Globus pallidus (tissue), 1 donor: ENCODE data around the gene NPEPPS.
"Not testable (repeated sequence)": the region's sequence is repeated elsewhere in the genome, so short reads cannot be mapped to it uniquely, and the experiment has no call there.

ENCODE experiments used
- DNase-seq: peaks from one replicate; pipeline ENCODE4 v3.0.0-alpha.2; 2015; ENCODE audit warnings: low spot score

Gene NPEPPS, protein sequence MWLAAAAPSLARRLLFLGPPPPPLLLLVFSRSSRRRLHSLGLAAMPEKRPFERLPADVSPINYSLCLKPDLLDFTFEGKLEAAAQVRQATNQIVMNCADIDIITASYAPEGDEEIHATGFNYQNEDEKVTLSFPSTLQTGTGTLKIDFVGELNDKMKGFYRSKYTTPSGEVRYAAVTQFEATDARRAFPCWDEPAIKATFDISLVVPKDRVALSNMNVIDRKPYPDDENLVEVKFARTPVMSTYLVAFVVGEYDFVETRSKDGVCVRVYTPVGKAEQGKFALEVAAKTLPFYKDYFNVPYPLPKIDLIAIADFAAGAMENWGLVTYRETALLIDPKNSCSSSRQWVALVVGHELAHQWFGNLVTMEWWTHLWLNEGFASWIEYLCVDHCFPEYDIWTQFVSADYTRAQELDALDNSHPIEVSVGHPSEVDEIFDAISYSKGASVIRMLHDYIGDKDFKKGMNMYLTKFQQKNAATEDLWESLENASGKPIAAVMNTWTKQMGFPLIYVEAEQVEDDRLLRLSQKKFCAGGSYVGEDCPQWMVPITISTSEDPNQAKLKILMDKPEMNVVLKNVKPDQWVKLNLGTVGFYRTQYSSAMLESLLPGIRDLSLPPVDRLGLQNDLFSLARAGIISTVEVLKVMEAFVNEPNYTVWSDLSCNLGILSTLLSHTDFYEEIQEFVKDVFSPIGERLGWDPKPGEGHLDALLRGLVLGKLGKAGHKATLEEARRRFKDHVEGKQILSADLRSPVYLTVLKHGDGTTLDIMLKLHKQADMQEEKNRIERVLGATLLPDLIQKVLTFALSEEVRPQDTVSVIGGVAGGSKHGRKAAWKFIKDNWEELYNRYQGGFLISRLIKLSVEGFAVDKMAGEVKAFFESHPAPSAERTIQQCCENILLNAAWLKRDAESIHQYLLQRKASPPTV

DNA sequence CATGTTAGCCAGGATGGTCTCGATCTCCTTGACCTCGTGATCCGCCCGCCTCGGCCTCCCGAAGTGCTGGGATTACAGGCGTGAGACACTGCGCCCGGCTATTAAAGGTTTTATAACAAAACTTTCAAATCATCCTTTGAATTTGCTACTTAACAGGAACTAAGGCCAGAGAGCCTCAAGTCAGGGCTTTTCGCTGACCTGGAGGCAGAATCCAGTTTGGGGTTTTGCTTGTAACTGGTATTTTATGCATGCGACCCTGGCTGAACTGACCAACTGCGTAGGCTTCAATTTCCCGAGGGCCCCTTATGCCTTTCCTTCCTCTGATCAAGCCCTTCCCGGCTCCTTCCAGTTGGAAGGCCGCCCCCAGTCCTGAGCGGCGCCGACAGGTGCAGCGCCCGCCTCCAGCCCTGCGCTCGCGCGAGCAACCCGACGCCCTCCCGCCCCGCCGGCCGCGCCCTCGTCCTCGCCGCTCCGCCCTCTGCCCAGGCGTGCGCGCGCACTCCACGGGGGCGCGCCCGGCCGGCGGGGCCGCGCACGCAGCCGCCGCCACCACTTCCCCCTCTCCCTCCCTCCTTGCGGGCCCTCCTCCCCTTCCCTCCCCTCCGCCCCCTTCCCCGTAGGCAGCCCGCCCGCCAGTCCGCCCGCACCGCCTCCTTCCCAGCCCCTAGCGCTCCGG, at the start of gene NPEPPS:
Gene NPEPPS, plus strand, starts transcription at position 552 of the 676 bp plus-strand sequence. CDS start 193 bp downstream, outside the sequence.
- DNase-seq: peak; percentile 84

DNA sequence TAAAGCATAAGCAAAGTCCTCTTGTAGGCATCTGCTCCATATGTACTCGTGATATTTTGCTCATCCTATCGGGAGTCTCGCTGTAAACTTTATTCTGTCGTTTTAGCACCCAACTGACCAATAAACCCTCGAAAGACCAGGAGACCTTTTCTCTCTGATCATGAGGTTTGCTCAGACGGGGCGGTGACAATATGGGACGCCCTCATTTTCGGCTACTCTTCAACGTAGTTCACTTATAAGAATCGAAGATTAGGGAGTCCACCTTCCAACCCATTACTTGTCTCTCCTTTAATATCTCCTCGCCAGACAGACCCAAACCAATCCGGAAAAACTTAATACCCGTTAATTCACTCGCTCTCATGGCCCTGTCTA, 39.1 kb upstream of the NPEPPS start:
- not testable (repeated sequence) for DNase-seq

DNA sequence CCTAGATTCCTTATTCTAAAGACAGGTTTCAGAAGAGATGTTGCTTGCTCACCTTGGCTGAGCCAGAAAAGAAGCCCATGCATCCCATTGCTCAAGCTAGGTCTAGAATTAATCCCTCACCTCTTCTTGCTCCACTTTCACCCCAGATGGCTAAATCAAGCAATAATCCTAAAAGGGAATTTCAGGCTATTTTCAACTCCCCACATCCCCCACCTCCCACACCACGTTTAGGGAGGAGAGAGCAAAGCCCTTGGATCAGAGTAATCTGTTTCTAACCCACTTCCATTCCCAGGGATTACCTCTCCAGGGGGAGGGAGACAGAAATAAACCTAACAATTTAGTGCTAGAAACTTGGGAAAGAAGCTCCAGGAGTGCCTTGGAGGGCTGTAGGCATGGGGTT, 31.8 kb upstream of the NPEPPS start:
- not testable (repeated sequence) for DNase-seq

DNA sequence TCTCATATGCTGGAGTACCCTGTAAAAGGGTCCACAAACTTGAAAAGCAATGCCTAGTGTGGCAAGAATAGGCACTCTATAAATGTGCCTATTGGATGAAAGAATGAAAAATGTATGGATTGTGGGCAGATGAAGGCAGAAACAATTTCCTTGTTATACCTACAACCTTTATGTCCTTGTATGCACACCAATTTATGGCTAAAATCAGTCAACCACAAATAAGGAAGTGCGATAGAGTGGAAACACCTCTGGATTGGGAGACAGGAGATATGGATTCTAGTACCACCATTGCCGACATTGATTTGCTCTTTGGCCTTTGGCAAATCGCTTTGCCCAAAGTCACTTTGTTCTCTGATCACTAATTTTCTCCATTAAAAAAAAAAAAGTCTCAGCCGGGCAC, 31.4 kb upstream of the NPEPPS start:
- not testable (repeated sequence) for DNase-seq

DNA sequence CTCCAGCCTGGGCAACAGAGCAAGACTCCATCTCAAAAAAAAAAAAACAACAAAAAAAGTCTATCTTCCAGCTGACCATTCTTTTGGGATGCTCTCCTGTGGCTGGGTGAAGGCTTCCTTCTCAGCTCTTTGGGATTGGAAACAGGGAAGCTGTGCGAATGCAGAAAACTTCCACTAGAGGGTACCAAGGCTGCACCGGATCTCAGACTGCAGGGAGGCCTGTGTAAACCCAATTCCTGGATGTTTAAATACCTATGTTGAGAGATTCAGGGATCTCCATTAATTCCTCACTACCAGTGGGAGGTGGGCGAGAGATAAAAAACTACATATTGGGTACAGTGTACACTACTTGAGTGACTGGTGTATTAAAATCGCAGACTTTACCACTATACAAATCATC, 30.3 kb upstream of the NPEPPS start:
- DNase-seq: peak; percentile 0

DNA sequence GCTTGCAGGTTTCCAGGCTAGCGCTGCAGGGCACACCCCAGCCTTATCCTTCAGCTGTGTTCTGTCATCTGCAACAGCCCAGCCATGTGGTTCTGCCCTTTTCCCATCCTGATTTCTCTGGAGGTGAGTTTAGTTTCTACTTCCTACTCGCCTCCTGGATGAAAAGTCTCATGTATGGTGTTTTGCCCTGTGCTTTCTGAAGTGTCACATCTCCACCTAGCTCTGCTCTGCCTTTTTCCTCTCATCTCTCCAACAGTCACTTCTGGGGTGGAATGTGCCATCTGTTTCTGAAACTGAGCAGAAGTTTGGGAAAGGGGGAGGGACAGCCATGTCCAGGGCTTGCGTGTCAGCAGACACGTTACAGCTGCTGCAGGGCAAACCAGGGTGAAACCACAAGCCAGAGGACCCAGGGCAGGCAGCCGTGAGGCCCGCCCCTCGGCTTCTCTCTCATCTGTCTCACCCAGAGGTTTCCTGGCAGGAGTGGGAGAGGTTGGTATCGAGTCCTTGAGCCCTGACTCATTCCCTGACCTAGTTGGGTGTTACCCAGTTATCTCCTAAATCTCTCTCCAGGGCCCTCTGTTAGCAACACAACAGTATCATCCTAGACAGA, 28.7 kb upstream of the NPEPPS start:
- not testable (repeated sequence) for DNase-seq

DNA sequence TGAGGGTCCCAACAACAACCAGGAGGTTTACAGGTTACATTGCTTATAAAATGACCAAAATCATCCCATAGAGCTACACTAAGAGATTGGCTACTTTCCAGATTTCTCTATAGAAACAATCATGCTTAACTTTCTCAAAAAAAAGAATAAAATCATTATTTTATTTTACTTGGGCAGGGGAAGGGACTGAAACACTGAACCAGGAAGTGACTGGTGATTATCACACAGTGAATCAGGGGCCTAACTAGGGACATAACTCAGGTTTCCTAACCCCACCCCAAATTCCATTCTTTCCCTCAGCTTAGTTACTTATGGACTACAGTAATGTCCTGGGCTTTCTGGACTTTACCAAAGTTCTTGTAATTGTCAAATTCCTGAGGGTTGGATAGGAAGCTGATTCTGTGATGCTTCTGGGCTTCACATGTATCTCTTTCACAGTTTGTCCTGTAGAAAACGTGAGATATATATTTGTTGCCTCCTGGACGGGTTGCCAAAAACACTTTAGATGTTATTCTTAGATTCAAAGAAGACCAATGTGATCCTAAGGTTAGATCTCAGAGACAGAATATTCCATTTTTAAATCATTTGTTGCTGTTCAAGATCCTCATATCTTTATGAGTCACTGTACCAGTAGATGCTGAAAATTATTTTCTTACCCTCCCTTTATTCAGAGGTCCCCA, 28.0 kb upstream of the NPEPPS start:
- DNase-seq: not testable (repeated sequence)

DNA sequence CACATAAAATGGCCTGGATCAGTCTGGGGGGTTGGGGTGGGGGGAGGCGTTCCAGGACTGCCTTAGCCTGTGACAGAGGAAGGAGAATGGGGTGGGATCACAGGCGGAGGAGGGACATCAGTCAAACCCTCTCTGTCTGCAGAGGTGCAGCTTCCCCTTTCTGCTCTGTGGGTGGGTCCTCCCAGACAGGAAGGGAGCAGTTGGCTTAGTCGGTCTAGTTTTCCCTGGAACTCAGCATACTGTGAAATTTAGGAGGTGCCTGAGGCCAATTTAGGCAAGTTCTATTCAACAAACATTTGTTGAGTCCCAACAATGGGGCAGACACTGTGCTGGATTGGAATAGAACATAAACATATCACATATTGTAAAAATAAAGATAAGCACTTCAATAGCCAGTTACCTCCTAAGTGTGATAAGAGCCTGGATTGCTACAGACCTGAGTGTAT, 19.2 kb upstream of the NPEPPS start:
- not testable (repeated sequence) for DNase-seq

DNA sequence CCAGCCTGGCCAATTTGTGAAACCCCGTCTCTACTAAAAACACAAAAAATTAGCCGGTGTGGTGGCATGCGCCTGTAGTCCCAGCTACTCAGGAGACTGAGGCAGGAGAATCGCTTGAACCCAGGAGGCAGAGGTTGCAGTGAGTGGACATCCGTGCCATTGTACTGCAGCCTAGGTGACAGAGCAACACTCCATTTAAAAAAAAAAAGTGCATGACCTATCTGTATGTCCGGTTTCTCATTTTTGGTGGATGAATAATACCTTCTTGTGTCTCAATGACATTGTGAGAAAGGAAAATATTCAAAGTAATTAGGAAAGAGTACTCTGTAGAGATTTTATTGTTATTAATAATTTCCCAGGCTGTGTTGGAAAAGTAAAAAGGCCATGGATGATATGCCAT, 17.6 kb upstream of the NPEPPS start:
- not testable (repeated sequence) for DNase-seq

DNA sequence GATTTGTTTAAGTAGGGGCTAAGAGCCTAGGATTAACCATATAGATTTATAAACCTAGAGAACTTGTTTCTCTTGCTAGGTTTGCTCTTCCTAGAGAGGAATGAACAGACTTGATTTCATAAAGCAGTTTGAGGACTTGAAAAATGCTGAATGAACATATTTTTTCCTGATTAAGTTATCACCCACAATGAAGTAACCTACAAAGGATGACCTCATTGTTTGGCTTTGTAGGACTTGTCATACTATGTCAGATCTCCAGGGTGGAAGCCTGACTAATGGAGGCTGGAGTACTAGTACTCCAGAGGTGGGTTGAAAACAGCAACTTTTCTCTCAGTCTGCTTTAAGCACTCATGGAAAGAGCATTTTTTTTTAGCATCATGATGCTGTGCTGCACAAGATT, 12.0 kb upstream of the NPEPPS start:
- DNase-seq: not testable (repeated sequence)

DNA sequence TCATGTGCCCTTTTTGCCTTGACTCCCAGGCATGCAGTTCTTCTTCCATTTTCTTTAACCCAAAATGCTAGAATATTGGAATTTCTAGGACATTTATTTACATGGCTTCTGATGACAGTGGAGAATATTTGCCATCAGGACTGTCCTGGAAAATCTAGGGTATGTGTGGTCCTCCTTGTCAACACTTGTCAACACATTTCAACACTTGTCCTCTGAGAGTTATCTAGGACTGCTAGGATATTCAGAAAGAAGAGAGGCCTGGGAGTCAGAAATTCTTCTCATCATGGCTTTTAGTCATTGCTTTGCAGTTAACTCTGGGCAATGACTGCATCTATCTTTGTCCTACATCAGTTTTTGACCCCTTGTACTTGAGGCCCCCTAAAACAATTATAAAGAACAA, 11.5 kb upstream of the NPEPPS start:
- not testable (repeated sequence) for DNase-seq

DNA sequence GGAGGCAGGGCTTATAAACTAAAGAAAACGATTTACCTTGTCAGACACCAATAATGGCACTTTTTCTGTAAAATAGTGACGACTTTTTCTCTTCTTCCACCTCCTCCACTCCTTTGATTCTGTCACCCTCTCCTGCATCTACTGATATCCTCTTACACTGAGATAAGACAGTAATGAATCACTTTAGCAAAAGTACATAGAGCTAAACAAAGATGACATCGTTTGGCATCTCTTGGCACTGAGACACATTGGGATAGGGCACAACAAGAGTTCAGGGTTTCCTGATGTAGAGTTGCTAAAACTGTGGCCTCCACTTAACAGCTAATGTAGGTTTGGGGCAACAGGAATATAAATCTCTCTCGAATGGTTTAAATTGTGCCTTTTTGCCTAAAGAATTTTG, 10.6 kb upstream of the NPEPPS start:
- not testable (repeated sequence) for DNase-seq

DNA sequence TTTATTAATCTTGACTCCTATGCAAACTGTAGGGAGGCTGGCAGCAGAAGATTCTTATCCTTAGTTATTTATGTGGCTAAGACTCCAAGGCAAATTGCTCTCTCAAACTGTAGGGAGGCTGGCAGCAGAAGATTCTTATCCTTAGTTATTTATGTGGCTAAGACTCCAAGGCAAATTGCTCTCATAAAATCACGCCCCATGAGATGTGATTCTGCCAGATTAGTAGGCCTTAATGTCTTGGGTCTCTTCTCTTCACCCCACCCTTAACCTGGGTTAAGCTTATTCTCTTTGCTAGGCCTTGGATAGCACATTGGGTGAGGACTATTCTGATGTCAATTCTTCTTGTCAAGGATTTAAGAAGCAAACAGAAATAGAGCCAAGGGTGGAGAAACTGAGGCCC, 9.5 kb upstream of the NPEPPS start:
- not testable (repeated sequence) for DNase-seq

DNA sequence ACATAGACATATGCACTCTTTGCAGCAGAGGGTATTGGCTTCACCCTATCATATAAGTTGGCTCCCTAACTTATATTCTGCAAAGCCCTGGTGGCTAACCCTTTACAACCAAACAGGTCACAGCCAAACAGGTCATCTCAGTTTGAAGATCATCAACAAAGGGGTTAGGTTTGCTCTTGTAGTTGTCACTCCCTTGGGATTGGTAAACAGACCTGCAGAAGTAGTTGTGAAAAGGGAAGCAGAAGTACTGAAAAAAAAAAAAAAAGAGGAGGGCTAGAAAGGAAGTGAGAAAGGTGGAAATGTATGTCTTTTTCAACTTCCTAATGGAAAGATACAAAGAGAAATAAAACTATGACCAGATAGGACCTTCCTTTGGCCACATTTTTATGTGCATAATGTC, 8.6 kb upstream of the NPEPPS start:
- DNase-seq: not testable (repeated sequence)

DNA sequence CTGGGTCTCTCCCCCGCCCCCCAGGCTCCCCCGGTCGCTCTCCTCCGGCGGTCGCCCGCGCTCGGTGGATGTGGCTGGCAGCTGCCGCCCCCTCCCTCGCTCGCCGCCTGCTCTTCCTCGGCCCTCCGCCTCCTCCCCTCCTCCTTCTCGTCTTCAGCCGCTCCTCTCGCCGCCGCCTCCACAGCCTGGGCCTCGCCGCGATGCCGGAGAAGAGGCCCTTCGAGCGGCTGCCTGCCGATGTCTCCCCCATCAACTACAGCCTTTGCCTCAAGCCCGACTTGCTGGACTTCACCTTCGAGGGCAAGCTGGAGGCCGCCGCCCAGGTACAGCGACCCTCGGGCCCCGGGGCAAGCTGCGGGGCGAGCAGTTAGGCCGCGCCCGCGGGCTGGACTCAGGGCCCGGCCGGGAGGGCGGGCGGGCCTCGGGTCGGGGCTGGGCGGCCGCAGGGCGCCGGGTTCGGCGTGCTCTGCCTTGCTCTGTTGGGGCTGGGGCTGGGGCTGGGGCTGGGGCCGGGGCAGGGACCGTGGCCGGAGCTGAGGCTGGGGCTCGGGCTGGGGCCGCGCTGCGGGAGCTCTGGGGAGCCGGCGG, 419 bp downstream of the NPEPPS start:
- not testable (repeated sequence) for DNase-seq

DNA sequence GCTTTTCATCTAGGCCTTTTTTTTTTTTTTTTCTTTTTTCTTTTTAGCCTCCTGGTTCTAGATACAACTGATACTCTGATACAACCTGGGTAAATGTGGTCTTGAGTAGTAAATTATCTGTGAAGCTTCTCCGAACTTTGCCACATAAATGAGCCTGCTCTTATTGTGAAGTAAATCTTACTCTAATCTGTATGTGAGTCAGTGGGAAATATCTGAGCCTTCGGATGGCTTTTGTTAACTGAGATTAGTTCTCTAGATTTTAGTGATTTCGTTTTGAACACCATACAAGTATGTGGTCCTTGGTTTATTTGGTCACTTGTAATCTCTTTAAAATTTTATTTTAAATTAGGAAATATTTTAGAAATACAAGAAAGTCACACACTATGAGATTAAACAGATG, 8.2 kb downstream of the NPEPPS start:
- DNase-seq: not testable (repeated sequence)

DNA sequence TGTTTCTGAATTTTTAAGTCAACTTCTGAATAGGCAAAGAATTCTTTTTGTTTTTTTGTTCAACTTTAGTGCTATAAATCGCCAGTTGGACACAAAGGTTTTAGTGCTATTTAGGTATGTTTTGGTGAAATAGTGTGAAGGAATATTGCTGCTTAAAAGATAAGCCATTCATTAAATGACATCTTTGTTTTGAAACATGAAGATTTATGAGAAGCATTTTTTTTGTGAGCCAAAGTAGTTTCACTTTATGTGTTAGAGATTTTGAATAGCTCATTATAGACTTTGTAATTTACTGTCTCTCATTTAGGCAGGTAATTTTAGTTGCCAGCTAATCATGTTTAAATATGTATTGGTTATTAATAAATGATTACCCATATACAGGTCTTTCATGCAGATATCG, 10.8 kb downstream of the NPEPPS start:
- not testable (repeated sequence) for DNase-seq

DNA sequence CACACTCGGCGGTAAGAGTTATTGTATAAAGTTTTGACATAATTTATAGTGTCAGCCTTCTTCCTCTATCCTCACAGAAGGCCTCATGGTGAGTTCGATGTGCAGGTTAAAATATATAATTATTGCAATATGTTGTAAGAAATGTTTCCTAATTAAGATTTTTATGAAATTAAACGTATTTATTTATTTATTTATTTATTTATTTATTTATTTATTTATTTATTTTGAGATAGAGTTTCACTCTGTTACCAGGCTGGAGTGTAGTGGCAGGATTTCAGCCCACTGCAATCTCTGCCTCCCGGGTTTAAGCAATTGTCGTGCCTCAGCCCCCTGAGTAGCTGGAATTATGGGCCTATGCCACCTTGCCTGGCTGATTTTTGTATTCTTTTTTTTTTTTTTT, 13.4 kb downstream of the NPEPPS start:
- DNase-seq: not testable (repeated sequence)

DNA sequence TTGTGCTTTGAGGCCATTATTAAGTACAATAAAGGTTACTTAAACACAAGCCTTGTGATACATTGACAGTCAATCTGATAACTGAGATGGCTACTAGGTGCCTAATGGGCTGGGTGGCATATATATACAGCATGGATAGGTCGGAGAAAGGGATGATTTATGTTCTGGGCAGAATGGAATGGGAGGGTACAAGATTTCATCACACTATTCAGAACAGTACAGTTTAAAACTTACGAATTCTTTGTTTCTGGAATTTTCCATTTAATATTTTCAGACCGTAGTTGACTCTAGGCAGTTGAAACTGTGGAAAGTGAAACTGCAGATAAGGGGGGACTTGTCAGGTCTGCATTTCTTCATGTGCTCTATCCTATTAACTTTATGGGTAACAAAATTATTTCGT, 23.8 kb downstream of the NPEPPS start:
- DNase-seq: not testable (repeated sequence)

DNA sequence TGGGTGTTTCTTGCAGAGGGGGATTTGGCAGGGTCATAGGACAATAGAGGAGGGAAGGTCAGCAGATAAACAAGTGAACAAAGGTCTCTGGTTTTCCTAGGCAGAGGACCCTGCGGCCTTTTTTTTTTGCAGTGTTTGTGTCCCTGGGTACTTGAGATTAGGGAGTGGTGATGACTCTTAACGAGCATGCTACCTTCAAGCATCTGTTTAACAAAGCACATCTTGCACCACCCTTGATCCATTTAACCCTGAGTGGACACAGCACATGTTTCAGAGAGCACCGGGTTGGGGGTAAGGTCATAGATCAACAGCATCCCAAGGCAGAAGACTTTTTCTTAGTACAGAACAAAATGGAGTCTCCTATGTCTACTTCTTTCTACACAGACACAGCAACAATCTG, 25.2 kb downstream of the NPEPPS start:
- DNase-seq: not testable (repeated sequence)
